Stimulated activated effector memory CD8-positive, alpha-beta T cell treated with anti-CD3 and anti-CD28 coated beads, Interleukin-12 subunit alpha, Interleukin-12 subunit beta, amount 100 ng/mL, for 72 hours (primary cell): Measurements from ENCODE around the gene MED22.
"Not testable (repeated sequence)": the region's sequence is repeated elsewhere in the genome, so short reads cannot be mapped to it uniquely, and the experiment has no call there.

Source experiments
- ATAC-seq: fragments of 150-1000 bp; cut with Tn5 transposase; 2 replicates; pipeline ENCODE4 v1.10.0; 2021
- DNase-seq, 2 donors: peaks; one replicate each; pipeline ENCODE4 v3.0.0; 2021 to 2022; ENCODE audit warnings: low spot score in 2 of 2
- H3K27ac Mint-ChIP-seq: one replicate; pipeline ENCODE4 v1.8.0; 2022; ENCODE audit warnings: mild to moderate bottlenecking, mixed read lengths
- H3K36me3 Mint-ChIP-seq: one replicate; pipeline ENCODE4 v1.8.0; 2022; ENCODE audit warnings: mild to moderate bottlenecking, mixed read lengths
- H3K4me1 Mint-ChIP-seq: one replicate; pipeline ENCODE4 v1.8.0; 2022; ENCODE audit warnings: mixed read lengths
- H3K4me3 Mint-ChIP-seq: one replicate; pipeline ENCODE4 v1.8.0; 2022; ENCODE audit warnings: mild to moderate bottlenecking, mixed read lengths
- H3K9me3 Mint-ChIP-seq: one replicate; pipeline ENCODE4 v1.8.0; 2022; ENCODE audit warnings: mixed read lengths

Gene MED22

GRCh38 chr9:133382507-133383141 lies 34.7 kb upstream of the MED22 start:
- Mint-ChIP-seq H3K9me3 (no peaks in the 10 kb centered on the region), H3K4me1 (no peaks in the 10 kb centered on the region), H3K27ac (no peak overlapping the region), H3K36me3 (no peaks in the 10 kb centered on the region), H3K4me3 (no peak overlapping the region)
- DNase-seq (no peak), ATAC-seq (peak; percentile 20)

DNA sequence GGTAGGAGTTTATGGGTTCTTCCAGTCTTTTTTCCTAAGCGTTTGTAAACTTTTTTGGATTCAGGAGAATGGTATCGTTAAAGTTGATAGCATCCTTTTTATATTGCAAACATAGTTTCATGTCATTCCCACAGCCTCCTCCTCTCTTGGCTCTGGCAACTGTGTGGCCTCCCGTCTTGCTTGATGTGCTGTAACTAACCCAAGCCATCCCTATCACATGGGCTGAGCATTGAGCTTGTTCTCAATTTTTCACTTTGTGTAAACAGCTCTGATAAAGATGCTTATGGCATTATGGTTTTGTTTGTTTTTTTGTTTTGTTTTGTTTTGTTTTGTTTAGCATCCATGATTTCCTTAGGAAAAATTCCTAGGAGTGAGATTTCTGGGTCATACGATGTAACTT lies 32.8 kb upstream of the MED22 start:
- no peaks in the 10 kb centered on the region for H3K4me1 Mint-ChIP-seq
- H3K4me3 Mint-ChIP-seq: no peak overlapping the region
- H3K36me3 Mint-ChIP-seq: no peaks in the 10 kb centered on the region
- no peaks in the 10 kb centered on the region for H3K9me3 Mint-ChIP-seq
- ATAC-seq (no peak), DNase-seq (no peak)
- H3K27ac Mint-ChIP-seq: no peak overlapping the region

DNA sequence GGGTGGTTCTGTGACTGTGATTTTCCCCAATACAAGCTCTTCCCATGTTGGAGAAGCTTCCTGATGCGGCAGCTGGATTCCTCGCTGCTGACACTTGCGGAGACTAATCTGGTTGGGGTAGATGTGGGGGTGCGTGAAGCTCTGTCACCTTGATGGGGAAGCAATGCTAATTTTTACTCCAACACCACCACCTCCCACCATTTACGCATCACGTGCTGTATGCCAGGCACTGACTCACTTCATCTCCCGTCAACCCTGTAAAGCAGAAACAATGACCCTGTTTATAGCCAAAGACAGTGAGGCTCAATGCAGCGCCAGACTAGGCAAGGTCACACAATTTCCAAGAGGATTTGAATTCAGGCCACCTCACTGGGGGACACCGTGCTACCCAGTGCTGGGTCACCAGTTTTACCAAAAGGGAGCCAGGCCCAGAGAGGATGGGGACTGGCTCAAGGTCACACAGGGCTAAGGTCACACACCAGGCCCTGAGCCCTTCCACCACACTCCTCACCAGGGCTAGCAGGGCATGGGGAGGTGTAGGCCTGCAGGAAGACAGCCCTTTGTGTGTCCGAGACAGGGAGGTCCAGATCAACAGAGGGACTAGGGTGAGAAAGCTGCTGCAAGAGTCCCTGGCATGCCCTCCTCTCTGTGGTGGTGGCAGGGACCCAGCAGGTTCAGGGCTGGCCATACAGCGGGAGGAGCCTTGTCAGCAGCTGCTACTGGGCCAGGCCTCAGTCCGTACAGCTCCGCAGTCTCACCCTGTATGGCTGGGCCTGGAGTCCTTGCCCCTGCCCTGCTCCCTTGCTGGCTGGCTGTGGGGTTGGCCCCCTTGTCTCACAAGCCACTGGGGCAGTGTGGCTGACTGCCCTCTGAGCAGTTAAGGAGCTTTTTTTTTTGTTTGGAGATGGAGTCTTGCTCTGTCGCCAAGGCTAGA lies 31.5 kb upstream of the MED22 start:
- no peak overlapping the region for H3K27ac Mint-ChIP-seq
- peaks cover 10% of the 10 kb centered on the region for H3K36me3 Mint-ChIP-seq
- H3K4me1 Mint-ChIP-seq: no peaks in the 10 kb centered on the region
- no peak for DNase-seq
- H3K4me3 Mint-ChIP-seq: no peak overlapping the region
- H3K9me3 Mint-ChIP-seq: no peaks in the 10 kb centered on the region
- ATAC-seq: no peak

DNA sequence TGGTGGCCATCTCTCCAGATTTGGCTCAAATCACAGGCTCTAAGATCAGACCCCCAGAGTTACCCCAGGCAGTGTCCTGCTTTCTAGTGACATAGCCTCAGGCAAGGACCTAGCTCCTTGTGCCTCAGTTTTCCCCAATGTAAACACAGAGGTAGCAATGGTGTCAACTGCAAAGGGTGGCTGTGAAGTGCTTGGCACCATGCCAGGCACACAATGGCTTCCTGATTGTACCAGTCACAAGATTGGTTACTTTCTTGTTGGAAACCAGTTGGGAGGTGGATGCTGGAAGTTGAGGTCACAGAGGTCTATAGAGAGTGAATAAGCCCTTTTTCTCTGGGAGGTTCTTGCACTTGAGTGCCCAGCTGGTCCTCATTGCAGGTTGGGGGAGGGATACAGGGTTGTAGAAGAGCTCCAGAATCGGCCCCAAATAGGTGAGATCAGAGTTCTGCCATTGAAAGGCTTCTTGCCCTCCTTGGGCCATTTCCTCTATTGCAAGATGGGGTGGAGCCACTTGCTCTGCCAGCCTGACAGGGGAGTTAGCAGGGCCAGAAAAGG lies 30.6 kb upstream of the MED22 start:
- Mint-ChIP-seq H3K4me3 (no peak overlapping the region), H3K27ac (no peak overlapping the region), H3K9me3 (no peaks in the 10 kb centered on the region), H3K4me1 (no peaks in the 10 kb centered on the region), H3K36me3 (peaks cover 20% of the 10 kb centered on the region)
- no peak for DNase-seq
- ATAC-seq: no peak

DNA sequence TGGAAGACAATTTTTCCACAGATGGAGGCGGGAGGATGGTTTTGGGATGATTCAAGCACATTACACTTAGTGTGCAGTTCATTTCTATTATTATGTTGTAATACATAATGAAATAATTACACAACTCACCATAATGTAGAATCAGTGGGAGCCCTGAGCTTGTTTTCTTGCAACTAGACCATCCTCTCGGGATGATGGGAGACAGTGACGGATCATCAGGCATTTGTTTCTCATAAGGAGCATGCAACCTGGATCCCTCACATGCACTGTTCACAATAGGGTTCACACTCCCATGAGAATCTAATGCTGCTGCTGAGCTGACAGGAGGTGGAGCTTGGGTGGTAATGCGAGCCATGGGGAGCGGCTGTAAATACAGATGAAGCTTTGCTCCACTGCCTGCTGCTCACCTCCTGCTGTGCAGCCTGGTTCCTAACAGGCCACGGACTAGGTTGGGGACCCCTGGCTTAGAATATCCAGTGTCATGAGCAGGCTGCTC lies 29.8 kb upstream of the MED22 start:
- no peaks in the 10 kb centered on the region for H3K9me3 Mint-ChIP-seq
- DNase-seq (no peak), ATAC-seq (no peak)
- H3K36me3 Mint-ChIP-seq: peaks cover 27% of the 10 kb centered on the region
- H3K4me1 Mint-ChIP-seq: peaks cover 7% of the 10 kb centered on the region
- H3K4me3 Mint-ChIP-seq: peak overlapping the region; percentile 89
- no peak overlapping the region for H3K27ac Mint-ChIP-seq

- H3K4me3 Mint-ChIP-seq: peak overlapping the region; percentile 89
- H3K36me3 Mint-ChIP-seq: peaks cover 32% of the 10 kb centered on the region
- H3K27ac Mint-ChIP-seq, ATAC-seq, DNase-seq, H3K9me3 Mint-ChIP-seq: not testable (repeated sequence)
- H3K4me1 Mint-ChIP-seq: peaks cover 12% of the 10 kb centered on the region
Observed at GRCh38 chr9:133377280-133377679, 29.3 kb upstream of the MED22 start.

DNA sequence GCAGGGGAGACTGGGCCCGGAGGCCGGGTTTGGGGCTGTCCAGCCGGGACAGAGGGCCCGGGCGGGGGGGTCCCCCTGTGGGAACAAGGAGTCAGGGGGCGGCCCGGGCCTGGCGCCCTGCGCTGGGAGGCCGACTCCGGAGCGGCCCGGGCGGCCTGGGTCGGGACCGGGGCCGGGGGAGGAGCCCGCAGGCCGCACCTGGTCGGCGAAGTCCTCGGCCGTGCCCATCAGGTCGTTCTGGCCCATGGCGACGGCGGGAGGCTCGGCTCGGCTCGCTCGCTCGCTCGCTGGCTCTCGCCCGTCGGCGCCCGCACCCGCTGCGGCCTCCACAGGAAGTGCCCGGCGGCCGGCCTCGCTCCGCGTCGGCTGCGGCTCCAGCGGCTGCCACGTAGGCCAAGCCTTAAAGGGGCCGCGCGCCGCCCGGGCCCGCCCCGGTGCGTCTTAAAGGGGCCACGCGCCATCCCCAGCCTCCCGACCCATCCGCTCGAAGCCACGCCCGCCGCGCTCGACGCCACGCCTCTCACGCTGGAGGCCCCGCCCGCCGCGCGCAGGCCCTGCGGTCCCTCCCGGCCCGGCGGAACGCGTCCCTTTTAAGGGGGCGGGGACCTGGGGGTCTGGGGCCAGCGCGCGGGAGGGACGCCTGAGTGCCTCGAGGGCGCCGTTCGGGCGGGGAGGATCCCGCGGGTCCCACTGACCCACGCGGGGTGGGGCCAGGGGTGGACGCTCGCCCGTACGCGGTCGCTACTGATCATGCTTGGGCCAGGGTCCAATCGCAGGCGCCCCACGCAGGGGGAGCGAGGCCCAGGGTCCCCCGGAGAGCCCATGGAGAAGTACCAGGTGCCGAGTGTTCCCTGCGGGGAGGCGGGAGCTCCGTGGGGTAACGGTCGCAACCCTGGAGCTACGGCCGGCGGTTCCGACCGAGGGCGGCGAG lies 28.1 kb upstream of the MED22 start, which contains the start of the genes STKLD1 and SURF4:
STKLD1 (plus strand) TSS at position 643 of the 931 bp plus-strand sequence; CDS start at position 751, 108 bp downstream.
SURF4 (minus strand) TSS at position 337 of the 931 bp plus-strand sequence; CDS start at position 246, 91 bp downstream.
- DNase-seq: peak; percentile 96 to 98
- H3K36me3 Mint-ChIP-seq: peaks cover 44% of the 10 kb centered on the region
- peak within 1 kb of the TSS; percentile 98 for H3K27ac Mint-ChIP-seq
- peaks cover 24% of the 10 kb centered on the region for H3K4me1 Mint-ChIP-seq
- no peaks in the 10 kb centered on the region for H3K9me3 Mint-ChIP-seq
- H3K4me3 Mint-ChIP-seq: peak within 1 kb of the TSS; percentile 89
- peak; percentile 82 for ATAC-seq

DNA sequence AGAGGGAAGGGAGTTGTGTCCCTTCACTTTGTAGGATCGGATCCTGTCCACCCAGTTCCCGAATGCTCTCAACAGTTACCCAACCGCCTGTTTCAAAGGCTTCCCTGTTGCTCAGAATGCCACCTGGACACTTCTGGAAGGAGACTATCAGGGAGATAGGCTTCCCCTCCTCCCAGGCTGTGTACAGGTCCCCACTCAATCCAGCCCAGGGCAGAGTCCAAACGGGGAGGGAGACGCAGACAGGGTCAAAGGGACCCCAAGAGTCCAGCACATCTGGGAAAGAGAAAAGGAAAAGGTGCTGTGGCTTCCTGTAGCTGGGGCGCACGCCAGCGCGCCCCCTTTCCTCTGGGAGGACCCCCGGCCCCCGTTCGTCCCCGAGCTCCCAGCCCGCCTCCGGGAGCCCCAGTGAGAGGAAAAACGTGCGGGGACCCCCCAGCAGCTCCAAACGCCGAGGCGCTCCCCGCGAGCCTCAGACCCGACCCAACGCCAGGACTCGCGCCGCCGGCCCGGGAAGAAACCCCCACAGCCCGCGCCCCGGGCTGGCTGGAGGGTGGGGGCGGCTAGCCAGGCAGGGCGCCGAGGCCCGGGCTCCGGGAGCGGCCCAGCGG lies 27.3 kb upstream of the MED22 start:
- peaks cover 52% of the 10 kb centered on the region for H3K36me3 Mint-ChIP-seq
- peak; percentile 31 to 78 for DNase-seq
- H3K27ac Mint-ChIP-seq: peak overlapping the region; percentile 98
- peak overlapping the region; percentile 89 for H3K4me3 Mint-ChIP-seq
- H3K9me3 Mint-ChIP-seq: no peaks in the 10 kb centered on the region
- peaks cover 32% of the 10 kb centered on the region for H3K4me1 Mint-ChIP-seq
- no peak for ATAC-seq

- ATAC-seq: peak; percentile 44
- Mint-ChIP-seq H3K4me3 (peak overlapping the region; percentile 89), H3K9me3 (no peaks in the 10 kb centered on the region), H3K4me1 (peaks cover 38% of the 10 kb centered on the region), H3K27ac (peak overlapping the region; percentile 98), H3K36me3 (peaks cover 58% of the 10 kb centered on the region)
- DNase-seq: no peak
Observed at GRCh38 chr9:133374612-133375115, 26.7 kb upstream of the MED22 start.

GRCh38 chr9:133372144-133372543 lies 24.2 kb upstream of the MED22 start:
- Mint-ChIP-seq H3K9me3 (no peaks in the 10 kb centered on the region), H3K4me1 (peaks cover 60% of the 10 kb centered on the region), H3K4me3 (peak overlapping the region; percentile 89), H3K36me3 (peaks cover 83% of the 10 kb centered on the region), H3K27ac (peak overlapping the region; percentile 98)
- peak in 1 of 2 donors; percentile 67 for DNase-seq
- no peak for ATAC-seq

- Mint-ChIP-seq H3K36me3 (peaks cover 92% of the 10 kb centered on the region), H3K4me1 (peaks cover 69% of the 10 kb centered on the region), H3K9me3 (no peaks in the 10 kb centered on the region), H3K4me3 (peak overlapping the region; percentile 89), H3K27ac (peak overlapping the region; percentile 98)
- DNase-seq (peak; percentile 46 to 86), ATAC-seq (peak; percentile 73)
Observed at GRCh38 chr9:133371261-133371711, 23.4 kb upstream of the MED22 start.

DNA sequence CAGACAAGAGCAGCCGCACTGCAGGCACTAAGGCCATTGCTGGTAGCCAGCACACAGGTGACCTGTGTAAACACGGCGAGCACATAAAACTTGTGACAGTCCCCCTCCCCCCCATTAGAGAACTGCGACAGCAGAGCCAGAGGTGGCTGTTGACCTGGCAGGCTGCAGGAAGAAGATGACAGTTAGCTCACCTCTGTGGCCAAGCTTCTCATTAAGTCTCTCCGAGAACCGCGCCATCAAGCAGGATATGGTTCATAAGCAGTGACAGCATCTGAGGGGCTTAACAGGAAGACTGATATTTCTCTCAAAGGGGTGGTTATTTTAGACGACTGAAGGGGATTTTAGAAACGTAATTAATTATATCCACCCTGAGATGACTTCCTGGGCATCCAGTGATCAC lies 22.8 kb upstream of the MED22 start:
- H3K4me3 Mint-ChIP-seq: peak overlapping the region; percentile 89
- H3K9me3 Mint-ChIP-seq: no peaks in the 10 kb centered on the region
- H3K4me1 Mint-ChIP-seq: peaks cover 69% of the 10 kb centered on the region
- peaks cover 98% of the 10 kb centered on the region for H3K36me3 Mint-ChIP-seq
- H3K27ac Mint-ChIP-seq: peak overlapping the region; percentile 98
- peak; percentile 53 for ATAC-seq
- DNase-seq: peak in 1 of 2 donors; percentile 76

DNA sequence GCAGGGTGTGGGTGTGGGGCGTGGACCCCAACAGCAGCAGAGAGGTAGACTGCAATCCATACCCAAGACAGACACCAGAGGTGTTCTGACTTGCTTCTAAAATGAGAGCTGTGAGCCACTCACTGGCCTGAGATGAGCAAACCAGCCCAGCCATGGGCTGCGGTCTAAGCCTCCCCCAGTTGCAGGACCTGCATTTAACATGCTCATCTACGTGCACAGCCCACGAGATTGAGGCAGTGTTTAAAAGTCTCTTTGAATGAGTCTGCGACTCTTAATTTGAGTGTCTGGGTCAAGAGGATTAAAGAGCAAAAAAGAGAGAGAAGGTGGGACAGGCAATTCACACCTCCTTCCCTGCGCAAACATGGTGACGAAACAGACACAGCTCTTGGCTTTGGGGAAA lies 22.0 kb upstream of the MED22 start:
- ATAC-seq (peak; percentile 79), DNase-seq (peak in 1 of 2 donors; percentile 85)
- H3K9me3 Mint-ChIP-seq: no peaks in the 10 kb centered on the region
- peak overlapping the region; percentile 98 for H3K27ac Mint-ChIP-seq
- H3K4me3 Mint-ChIP-seq: peak overlapping the region; percentile 89
- H3K4me1 Mint-ChIP-seq: peaks cover 73% of the 10 kb centered on the region
- H3K36me3 Mint-ChIP-seq: peaks cover 100% of the 10 kb centered on the region

- H3K27ac Mint-ChIP-seq: peak overlapping the region; percentile 98
- no peak for ATAC-seq
- no peaks in the 10 kb centered on the region for H3K9me3 Mint-ChIP-seq
- H3K4me1 Mint-ChIP-seq: peaks cover 75% of the 10 kb centered on the region
- no peak for DNase-seq
- peak overlapping the region; percentile 89 for H3K4me3 Mint-ChIP-seq
- peaks cover 100% of the 10 kb centered on the region for H3K36me3 Mint-ChIP-seq
Observed at GRCh38 chr9:133369422-133369821, 21.5 kb upstream of the MED22 start.
